ENCODE data around the gene FMNL3.
"Not testable (repeated sequence)": the region's sequence is repeated elsewhere in the genome, so short reads cannot be mapped to it uniquely, and the experiment has no call there.

Gene FMNL3

GRCh38 chr12:49717800-49718199 lies 10.6 kb upstream of the FMNL3 start:
- H3K36me3 ChIP-seq (ENCODE audit: control insufficient read depth, insufficient read depth, low read length); H3K9me3 ChIP-seq (ENCODE audit: control insufficient read depth, low read length); H3K4me3 ChIP-seq (ENCODE audit: insufficient read depth, low read depth, low read length, poor library complexity, severe bottlenecking); H3K4me1 ChIP-seq (ENCODE audit: control insufficient read depth, insufficient read depth, low read length, poor library complexity, severe bottlenecking); H3K27ac ChIP-seq (ENCODE audit: insufficient read depth, low read length, poor library complexity, severe bottlenecking); DNase-seq; H3K27me3 ChIP-seq (replicated peaks; ENCODE audit: control insufficient read depth, insufficient read depth, low read length, poor library complexity, severe bottlenecking): not testable (repeated sequence)

DNA sequence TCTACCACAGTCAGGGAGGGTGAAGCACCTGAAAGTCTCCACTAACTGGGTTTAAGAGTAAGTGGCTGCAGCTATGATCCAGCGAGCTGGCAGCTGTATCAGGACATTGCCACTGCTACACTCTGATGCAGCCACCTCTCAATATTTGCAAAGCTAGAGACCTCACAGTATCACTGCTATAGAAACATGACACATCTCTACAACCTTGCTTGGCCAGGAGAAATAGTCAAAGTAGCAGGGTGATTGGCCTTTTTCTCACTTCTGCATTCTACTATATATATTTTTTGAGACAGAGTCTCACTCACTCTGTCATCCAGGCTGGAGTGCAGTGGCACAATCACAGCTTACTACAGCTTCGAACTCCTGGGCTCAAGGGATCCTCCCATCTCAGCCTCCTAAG lies 9.3 kb upstream of the FMNL3 start:
- no peak for DNase-seq
- no peaks in the 10 kb centered on the region for H3K9me3 ChIP-seq (ENCODE audit: control insufficient read depth, low read length)
- H3K36me3 ChIP-seq (ENCODE audit: control insufficient read depth, insufficient read depth, low read length), result no peaks in the 10 kb centered on the region
- no peak overlapping the region for H3K4me3 ChIP-seq (ENCODE audit: insufficient read depth, low read depth, low read length, poor library complexity, severe bottlenecking)
- H3K4me1 ChIP-seq (ENCODE audit: control insufficient read depth, insufficient read depth, low read length, poor library complexity, severe bottlenecking), result no peaks in the 10 kb centered on the region
- H3K27ac ChIP-seq (ENCODE audit: insufficient read depth, low read length, poor library complexity, severe bottlenecking), result no peak overlapping the region
- H3K27me3 ChIP-seq (replicated peaks; ENCODE audit: control insufficient read depth, insufficient read depth, low read length, poor library complexity, severe bottlenecking), result no peaks in the 10 kb centered on the region

GRCh38 chr12:49713952-49714351 lies 6.7 kb upstream of the FMNL3 start:
- H3K9me3 ChIP-seq (ENCODE audit: control insufficient read depth, low read length); H3K36me3 ChIP-seq (ENCODE audit: control insufficient read depth, insufficient read depth, low read length); H3K4me1 ChIP-seq (ENCODE audit: control insufficient read depth, insufficient read depth, low read length, poor library complexity, severe bottlenecking); H3K27me3 ChIP-seq (replicated peaks; ENCODE audit: control insufficient read depth, insufficient read depth, low read length, poor library complexity, severe bottlenecking); H3K27ac ChIP-seq (ENCODE audit: insufficient read depth, low read length, poor library complexity, severe bottlenecking); H3K4me3 ChIP-seq (ENCODE audit: insufficient read depth, low read depth, low read length, poor library complexity, severe bottlenecking); DNase-seq: not testable (repeated sequence)

- DNase-seq, result no peak
- Histone ChIP-seq H3K27ac (ENCODE audit: insufficient read depth, low read length, poor library complexity, severe bottlenecking) (no peak overlapping the region), H3K4me1 (ENCODE audit: control insufficient read depth, insufficient read depth, low read length, poor library complexity, severe bottlenecking) (peaks cover 23% of the 10 kb centered on the region), H3K27me3 (replicated peaks; ENCODE audit: control insufficient read depth, insufficient read depth, low read length, poor library complexity, severe bottlenecking) (no peaks in the 10 kb centered on the region), H3K9me3 (ENCODE audit: control insufficient read depth, low read length) (no peaks in the 10 kb centered on the region), H3K36me3 (ENCODE audit: control insufficient read depth, insufficient read depth, low read length) (no peaks in the 10 kb centered on the region), H3K4me3 (ENCODE audit: insufficient read depth, low read depth, low read length, poor library complexity, severe bottlenecking) (no peak overlapping the region)
Measured at GRCh38 chr12:49708851-49709250, 1.6 kb upstream of the FMNL3 start.

GRCh38 chr12:49707812-49708147 lies 575 bp upstream of the FMNL3 start:
- Histone ChIP-seq H3K36me3 (ENCODE audit: control insufficient read depth, insufficient read depth, low read length) (no peaks in the 10 kb centered on the region), H3K4me3 (ENCODE audit: insufficient read depth, low read depth, low read length, poor library complexity, severe bottlenecking) (peak overlapping the region; percentile 1)

GRCh38 chr12:49706351-49707127 lies 666 bp downstream of the FMNL3 start:
- H3K36me3 ChIP-seq (ENCODE audit: control insufficient read depth, insufficient read depth, low read length), result no peaks in the 10 kb centered on the region
- H3K27ac ChIP-seq (ENCODE audit: insufficient read depth, low read length, poor library complexity, severe bottlenecking), result peak overlapping the region; percentile 85
- no peaks in the 10 kb centered on the region for H3K27me3 ChIP-seq (replicated peaks; ENCODE audit: control insufficient read depth, insufficient read depth, low read length, poor library complexity, severe bottlenecking)
- peaks cover 28% of the 10 kb centered on the region for H3K4me1 ChIP-seq (ENCODE audit: control insufficient read depth, insufficient read depth, low read length, poor library complexity, severe bottlenecking)
- H3K4me3 ChIP-seq (ENCODE audit: insufficient read depth, low read depth, low read length, poor library complexity, severe bottlenecking), result peak overlapping the region; percentile 94
- no peaks in the 10 kb centered on the region for H3K9me3 ChIP-seq (ENCODE audit: control insufficient read depth, low read length)
- DNase-seq, result no peak

More at GRCh38 chr12:49707812-49708147, 575 bp upstream of the FMNL3 start:
- Histone ChIP-seq H3K27ac (ENCODE audit: insufficient read depth, low read length, poor library complexity, severe bottlenecking) (no peak overlapping the region), H3K4me1 (ENCODE audit: control insufficient read depth, insufficient read depth, low read length, poor library complexity, severe bottlenecking) (peaks cover 28% of the 10 kb centered on the region), H3K9me3 (ENCODE audit: control insufficient read depth, low read length) (no peaks in the 10 kb centered on the region), H3K27me3 (replicated peaks; ENCODE audit: control insufficient read depth, insufficient read depth, low read length, poor library complexity, severe bottlenecking) (no peaks in the 10 kb centered on the region)
- no peak for DNase-seq

- peak overlapping the region; percentile 94 for H3K4me3 ChIP-seq (ENCODE audit: insufficient read depth, low read depth, low read length, poor library complexity, severe bottlenecking)
- H3K27me3 ChIP-seq (replicated peaks; ENCODE audit: control insufficient read depth, insufficient read depth, low read length, poor library complexity, severe bottlenecking), result no peaks in the 10 kb centered on the region
- H3K27ac ChIP-seq (ENCODE audit: insufficient read depth, low read length, poor library complexity, severe bottlenecking), result no peak overlapping the region
- DNase-seq, result no peak
- no peaks in the 10 kb centered on the region for H3K9me3 ChIP-seq (ENCODE audit: control insufficient read depth, low read length)
- peaks cover 28% of the 10 kb centered on the region for H3K4me1 ChIP-seq (ENCODE audit: control insufficient read depth, insufficient read depth, low read length, poor library complexity, severe bottlenecking)
- no peaks in the 10 kb centered on the region for H3K36me3 ChIP-seq (ENCODE audit: control insufficient read depth, insufficient read depth, low read length)
Measured at GRCh38 chr12:49705479-49706134, 1.6 kb downstream of the FMNL3 start.

GRCh38 chr12:49703647-49704137 lies 3.5 kb downstream of the FMNL3 start:
- peak in 2 of 3 donors; percentile 18 to 25 for DNase-seq
- Histone ChIP-seq H3K4me3 (ENCODE audit: insufficient read depth, low read depth, low read length, poor library complexity, severe bottlenecking) (no peak overlapping the region), H3K4me1 (ENCODE audit: control insufficient read depth, insufficient read depth, low read length, poor library complexity, severe bottlenecking) (peaks cover 37% of the 10 kb centered on the region)

GRCh38 chr12:49702676-49703215 lies 4.5 kb downstream of the FMNL3 start:
- Histone ChIP-seq H3K9me3 (ENCODE audit: control insufficient read depth, low read length) (no peaks in the 10 kb centered on the region), H3K4me1 (ENCODE audit: control insufficient read depth, insufficient read depth, low read length, poor library complexity, severe bottlenecking) (peaks cover 40% of the 10 kb centered on the region), H3K36me3 (ENCODE audit: control insufficient read depth, insufficient read depth, low read length) (no peaks in the 10 kb centered on the region), H3K4me3 (ENCODE audit: insufficient read depth, low read depth, low read length, poor library complexity, severe bottlenecking) (no peak overlapping the region), H3K27ac (ENCODE audit: insufficient read depth, low read length, poor library complexity, severe bottlenecking) (no peak overlapping the region), H3K27me3 (replicated peaks; ENCODE audit: control insufficient read depth, insufficient read depth, low read length, poor library complexity, severe bottlenecking) (no peaks in the 10 kb centered on the region)
- DNase-seq, result no peak

More at GRCh38 chr12:49703647-49704137, 3.5 kb downstream of the FMNL3 start:
- Histone ChIP-seq H3K9me3 (ENCODE audit: control insufficient read depth, low read length) (no peaks in the 10 kb centered on the region), H3K27me3 (replicated peaks; ENCODE audit: control insufficient read depth, insufficient read depth, low read length, poor library complexity, severe bottlenecking) (no peaks in the 10 kb centered on the region), H3K36me3 (ENCODE audit: control insufficient read depth, insufficient read depth, low read length) (no peaks in the 10 kb centered on the region), H3K27ac (ENCODE audit: insufficient read depth, low read length, poor library complexity, severe bottlenecking) (peak overlapping the region; percentile 13)

DNA sequence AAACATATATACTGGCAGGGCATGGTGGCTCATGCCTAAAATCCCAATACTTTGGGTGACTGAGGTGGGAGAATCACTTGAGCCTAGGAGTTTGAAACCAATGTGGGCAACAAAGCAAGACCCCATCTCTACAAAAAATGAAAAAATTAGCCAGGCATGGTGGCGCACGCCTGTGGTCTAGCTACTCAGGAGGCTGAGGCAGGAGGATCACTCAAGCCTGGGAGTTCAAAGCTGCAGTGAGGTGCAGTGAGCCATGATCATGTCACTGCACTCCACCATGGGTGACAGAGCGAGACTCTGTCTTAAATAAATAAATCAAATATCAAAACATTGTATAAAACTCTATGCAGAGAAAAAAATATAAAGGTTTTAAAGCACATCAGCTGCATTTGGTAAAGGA lies 5.2 kb downstream of the FMNL3 start:
- no peak for DNase-seq
- Histone ChIP-seq H3K27me3 (replicated peaks; ENCODE audit: control insufficient read depth, insufficient read depth, low read length, poor library complexity, severe bottlenecking) (no peaks in the 10 kb centered on the region), H3K9me3 (ENCODE audit: control insufficient read depth, low read length) (no peaks in the 10 kb centered on the region), H3K4me1 (ENCODE audit: control insufficient read depth, insufficient read depth, low read length, poor library complexity, severe bottlenecking) (peaks cover 37% of the 10 kb centered on the region), H3K27ac (ENCODE audit: insufficient read depth, low read length, poor library complexity, severe bottlenecking) (no peak overlapping the region), H3K36me3 (ENCODE audit: control insufficient read depth, insufficient read depth, low read length) (no peaks in the 10 kb centered on the region), H3K4me3 (ENCODE audit: insufficient read depth, low read depth, low read length, poor library complexity, severe bottlenecking) (no peak overlapping the region)
